ENCODE measurements around the gene ARL15.

Gene ARL15

GRCh38 chr5:54195701-54196100 is 114.7 kb downstream of the ARL15 start:
- Mint-ChIP-seq H3K4me1 (ENCODE audit: low read depth) (peaks cover 17% of the 10 kb centered on the region), H3K9me3 (ENCODE audit: low read depth) (peaks cover 4% of the 10 kb centered on the region), H3K4me3 (no peak overlapping the region), H3K27me3 (no peaks in the 10 kb centered on the region), H3K27ac (no peak overlapping the region), H3K36me3 (peaks cover 3% of the 10 kb centered on the region)

- no peak overlapping the region for H3K4me3 Mint-ChIP-seq
- no peak overlapping the region for H3K27ac Mint-ChIP-seq
- H3K36me3 Mint-ChIP-seq: peaks cover 5% of the 10 kb centered on the region
- H3K9me3 Mint-ChIP-seq (ENCODE audit: low read depth): no peaks in the 10 kb centered on the region
- H3K27me3 Mint-ChIP-seq: no peaks in the 10 kb centered on the region
- peaks cover 17% of the 10 kb centered on the region for H3K4me1 Mint-ChIP-seq (ENCODE audit: low read depth)
Measured at GRCh38 chr5:54194318-54194717, 116.1 kb downstream of the ARL15 start.

GRCh38 chr5:54187694-54188093 is 122.7 kb downstream of the ARL15 start:
- H3K36me3 Mint-ChIP-seq: peaks cover 8% of the 10 kb centered on the region
- peaks cover 1% of the 10 kb centered on the region for H3K4me1 Mint-ChIP-seq (ENCODE audit: low read depth)
- no peak overlapping the region for H3K4me3 Mint-ChIP-seq
- H3K9me3 Mint-ChIP-seq (ENCODE audit: low read depth): no peaks in the 10 kb centered on the region
- no peaks in the 10 kb centered on the region for H3K27me3 Mint-ChIP-seq
- H3K27ac Mint-ChIP-seq: no peak overlapping the region

GRCh38 chr5:54186912-54187445 is 123.4 kb downstream of the ARL15 start:
- H3K9me3 Mint-ChIP-seq (ENCODE audit: low read depth): no peaks in the 10 kb centered on the region
- no peaks in the 10 kb centered on the region for H3K27me3 Mint-ChIP-seq
- no peak overlapping the region for H3K4me3 Mint-ChIP-seq
- no peak overlapping the region for H3K27ac Mint-ChIP-seq
- H3K4me1 Mint-ChIP-seq (ENCODE audit: low read depth): peaks cover 1% of the 10 kb centered on the region
- peaks cover 7% of the 10 kb centered on the region for H3K36me3 Mint-ChIP-seq

GRCh38 chr5:54186108-54186507 is 124.3 kb downstream of the ARL15 start:
- Mint-ChIP-seq H3K4me3 (no peak overlapping the region), H3K9me3 (ENCODE audit: low read depth) (no peaks in the 10 kb centered on the region), H3K27ac (no peak overlapping the region), H3K4me1 (ENCODE audit: low read depth) (peaks cover 1% of the 10 kb centered on the region), H3K27me3 (no peaks in the 10 kb centered on the region), H3K36me3 (peaks cover 4% of the 10 kb centered on the region)

GRCh38 chr5:54184806-54185205 is 125.6 kb downstream of the ARL15 start:
- peaks cover 3% of the 10 kb centered on the region for H3K36me3 Mint-ChIP-seq
- H3K4me3 Mint-ChIP-seq: no peak overlapping the region
- H3K27ac Mint-ChIP-seq: no peak overlapping the region
- H3K27me3 Mint-ChIP-seq: no peaks in the 10 kb centered on the region
- peaks cover 1% of the 10 kb centered on the region for H3K4me1 Mint-ChIP-seq (ENCODE audit: low read depth)
- no peaks in the 10 kb centered on the region for H3K9me3 Mint-ChIP-seq (ENCODE audit: low read depth)

GRCh38 chr5:54180630-54181031 is 129.7 kb downstream of the ARL15 start:
- peaks cover 12% of the 10 kb centered on the region for H3K36me3 Mint-ChIP-seq
- H3K27ac Mint-ChIP-seq: no peak overlapping the region
- peaks cover 3% of the 10 kb centered on the region for H3K4me1 Mint-ChIP-seq (ENCODE audit: low read depth)
- H3K4me3 Mint-ChIP-seq: no peak overlapping the region
- no peaks in the 10 kb centered on the region for H3K9me3 Mint-ChIP-seq (ENCODE audit: low read depth)
- no peaks in the 10 kb centered on the region for H3K27me3 Mint-ChIP-seq

GRCh38 chr5:54178991-54179390 is 131.4 kb downstream of the ARL15 start:
- Mint-ChIP-seq H3K9me3 (ENCODE audit: low read depth) (peaks cover 6% of the 10 kb centered on the region), H3K36me3 (peaks cover 14% of the 10 kb centered on the region), H3K27ac (no peak overlapping the region), H3K27me3 (no peaks in the 10 kb centered on the region), H3K4me1 (ENCODE audit: low read depth) (peaks cover 3% of the 10 kb centered on the region), H3K4me3 (no peak overlapping the region)

GRCh38 chr5:54178207-54178606 is 132.2 kb downstream of the ARL15 start:
- peaks cover 3% of the 10 kb centered on the region for H3K4me1 Mint-ChIP-seq (ENCODE audit: low read depth)
- H3K36me3 Mint-ChIP-seq: peaks cover 21% of the 10 kb centered on the region
- peaks cover 11% of the 10 kb centered on the region for H3K9me3 Mint-ChIP-seq (ENCODE audit: low read depth)
- H3K27ac Mint-ChIP-seq: no peak overlapping the region
- no peak overlapping the region for H3K4me3 Mint-ChIP-seq
- H3K27me3 Mint-ChIP-seq: no peaks in the 10 kb centered on the region

- Mint-ChIP-seq H3K27ac (no peak overlapping the region), H3K4me3 (no peak overlapping the region), H3K9me3 (ENCODE audit: low read depth) (peaks cover 11% of the 10 kb centered on the region), H3K4me1 (ENCODE audit: low read depth) (peaks cover 3% of the 10 kb centered on the region), H3K36me3 (peaks cover 22% of the 10 kb centered on the region), H3K27me3 (no peaks in the 10 kb centered on the region)
Measured at GRCh38 chr5:54177058-54177457, 133.3 kb downstream of the ARL15 start.

GRCh38 chr5:54176066-54176830 is 134.1 kb downstream of the ARL15 start:
- Mint-ChIP-seq H3K27ac (no peak overlapping the region), H3K27me3 (no peaks in the 10 kb centered on the region), H3K4me3 (no peak overlapping the region), H3K9me3 (ENCODE audit: low read depth) (peaks cover 11% of the 10 kb centered on the region), H3K4me1 (ENCODE audit: low read depth) (peaks cover 3% of the 10 kb centered on the region), H3K36me3 (peaks cover 24% of the 10 kb centered on the region)

- no peak overlapping the region for H3K27ac Mint-ChIP-seq
Measured at GRCh38 chr5:54173251-54173650, 137.1 kb downstream of the ARL15 start.

GRCh38 chr5:54171645-54172384 is 138.6 kb downstream of the ARL15 start:
- no peak overlapping the region for H3K27ac Mint-ChIP-seq
- H3K9me3 Mint-ChIP-seq (ENCODE audit: low read depth): peaks cover 21% of the 10 kb centered on the region
- H3K36me3 Mint-ChIP-seq: peaks cover 51% of the 10 kb centered on the region
- no peaks in the 10 kb centered on the region for H3K4me1 Mint-ChIP-seq (ENCODE audit: low read depth)
- no peak overlapping the region for H3K4me3 Mint-ChIP-seq
- H3K27me3 Mint-ChIP-seq: no peaks in the 10 kb centered on the region

More at GRCh38 chr5:54173251-54173650, 137.1 kb downstream of the ARL15 start:
- no peak overlapping the region for H3K4me3 Mint-ChIP-seq
- H3K9me3 Mint-ChIP-seq (ENCODE audit: low read depth): peaks cover 16% of the 10 kb centered on the region
- peaks cover 37% of the 10 kb centered on the region for H3K36me3 Mint-ChIP-seq
- H3K4me1 Mint-ChIP-seq (ENCODE audit: low read depth): peaks cover 3% of the 10 kb centered on the region
- no peaks in the 10 kb centered on the region for H3K27me3 Mint-ChIP-seq

GRCh38 chr5:54165687-54166086 is 144.7 kb downstream of the ARL15 start:
- H3K36me3 Mint-ChIP-seq: peaks cover 53% of the 10 kb centered on the region
- H3K27ac Mint-ChIP-seq: no peak overlapping the region
- no peaks in the 10 kb centered on the region for H3K27me3 Mint-ChIP-seq
- no peak overlapping the region for H3K4me3 Mint-ChIP-seq
- no peaks in the 10 kb centered on the region for H3K4me1 Mint-ChIP-seq (ENCODE audit: low read depth)
- H3K9me3 Mint-ChIP-seq (ENCODE audit: low read depth): peaks cover 23% of the 10 kb centered on the region

- H3K9me3 Mint-ChIP-seq (ENCODE audit: low read depth): peaks cover 15% of the 10 kb centered on the region
- peaks cover 30% of the 10 kb centered on the region for H3K36me3 Mint-ChIP-seq
- H3K27me3 Mint-ChIP-seq: no peaks in the 10 kb centered on the region
- H3K4me1 Mint-ChIP-seq (ENCODE audit: low read depth): no peaks in the 10 kb centered on the region
- no peak overlapping the region for H3K27ac Mint-ChIP-seq
- no peak overlapping the region for H3K4me3 Mint-ChIP-seq
Measured at GRCh38 chr5:54162184-54162583, 148.2 kb downstream of the ARL15 start.
